HUES6 (cell line): ENCODE data around the gene GPM6B.

Experiments used
- H3K27ac ChIP-seq: 2 replicates; pipeline ENCODE4 v1.7.0; 2013; ENCODE audit warnings: low read depth, mild to moderate bottlenecking, low read length, inconsistent platforms
- H3K27me3 ChIP-seq: 2 replicates; pipeline ENCODE4 v1.6.1; 2013; ENCODE audit warnings: low read length; ENCODE audit not compliant: control insufficient read depth, insufficient read depth
- H3K36me3 ChIP-seq: 2 replicates; pipeline ENCODE4 v1.6.1; 2013; ENCODE audit warnings: low read length; ENCODE audit not compliant: control insufficient read depth, insufficient read depth
- H3K4me1 ChIP-seq: 2 replicates; pipeline ENCODE4 v1.6.1; 2013; ENCODE audit warnings: low read length; ENCODE audit not compliant: control insufficient read depth, insufficient read depth
- H3K4me3 ChIP-seq: 2 replicates; pipeline ENCODE4 v1.5.1; 2013; ENCODE audit warnings: low read depth, low read length
- H3K9ac ChIP-seq: one replicate; pipeline ENCODE4 v1.6.1; 2013; ENCODE audit warnings: mild to moderate bottlenecking, low read length
- H3K9me3 ChIP-seq: 2 replicates; pipeline ENCODE4 v1.6.1; 2013; ENCODE audit warnings: low read depth, low read length; ENCODE audit not compliant: control insufficient read depth, insufficient read depth

The GPM6B gene

GRCh38 chrX:13840121-13840520, 23.2 kb upstream of the GPM6B start:
- H3K4me1 ChIP-seq = peaks cover 47% of the 10 kb centered on the region
- no peak overlapping the region for H3K9ac ChIP-seq
- no peaks in the 10 kb centered on the region for H3K27me3 ChIP-seq
- H3K4me3 ChIP-seq = no peak overlapping the region
- H3K9me3 ChIP-seq = no peaks in the 10 kb centered on the region
- no peaks in the 10 kb centered on the region for H3K36me3 ChIP-seq
- no peak overlapping the region for H3K27ac ChIP-seq

DNA sequence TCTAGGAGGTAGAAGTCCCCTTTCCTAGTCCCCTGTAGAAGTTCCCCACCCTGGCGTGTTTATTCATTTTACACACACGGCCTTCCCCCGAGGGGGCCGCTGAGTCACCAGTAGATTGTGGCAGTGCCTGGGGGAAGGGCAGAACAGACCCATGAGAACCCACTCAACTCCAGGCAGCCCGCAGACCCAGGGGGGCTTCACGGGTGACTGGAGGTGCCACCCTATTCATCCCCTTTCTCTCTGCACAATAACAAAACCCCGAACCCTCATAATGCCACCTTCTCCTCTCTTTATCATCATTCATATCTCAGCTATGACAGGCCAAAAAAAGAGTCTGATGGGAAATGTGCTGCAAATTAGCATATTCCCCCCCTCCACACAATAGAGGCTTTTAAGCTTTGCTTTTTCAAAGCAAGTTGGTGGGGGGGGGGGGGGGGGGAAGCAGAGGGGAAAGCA, 20.4 kb upstream of the GPM6B start:
- H3K27me3 ChIP-seq = no peaks in the 10 kb centered on the region
- H3K27ac ChIP-seq = peak overlapping the region; percentile 41; the same call in 1 of the 2 replicates
- peak overlapping the region; percentile 43; the same call in 1 of the 2 replicates for H3K4me3 ChIP-seq
- H3K4me1 ChIP-seq = peaks cover 47% of the 10 kb centered on the region
- H3K9me3 ChIP-seq = no peaks in the 10 kb centered on the region
- H3K36me3 ChIP-seq = no peaks in the 10 kb centered on the region
- peak overlapping the region; percentile 83 for H3K9ac ChIP-seq

DNA sequence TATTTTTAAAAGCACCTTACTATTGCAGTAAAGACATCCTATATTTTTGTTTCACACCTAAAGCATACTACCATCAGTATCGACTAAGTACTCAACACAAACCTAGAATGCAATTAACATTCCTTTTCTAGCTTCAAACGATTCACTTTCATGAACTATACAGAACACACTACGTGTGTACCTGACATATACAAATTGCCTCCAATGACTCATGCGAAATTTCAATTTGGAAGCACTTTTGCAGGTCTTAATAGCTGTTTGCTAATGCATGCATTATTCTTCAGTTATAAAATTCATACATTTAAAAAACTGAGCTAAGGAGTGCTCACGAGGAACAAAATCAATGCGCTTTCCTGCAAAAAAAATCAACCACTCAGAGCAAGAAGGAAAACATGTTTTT, 19.7 kb upstream of the GPM6B start:
- Histone ChIP-seq H3K9me3 (no peaks in the 10 kb centered on the region), H3K4me3 (peak overlapping the region; percentile 43; the same call in 1 of the 2 replicates), H3K9ac (no peak overlapping the region), H3K36me3 (no peaks in the 10 kb centered on the region), H3K4me1 (peaks cover 47% of the 10 kb centered on the region), H3K27me3 (no peaks in the 10 kb centered on the region), H3K27ac (peak overlapping the region; percentile 41; the same call in 1 of the 2 replicates)

GRCh38 chrX:13835825-13836224, 18.9 kb upstream of the GPM6B start:
- peaks cover 43% of the 10 kb centered on the region for H3K4me1 ChIP-seq
- H3K27ac ChIP-seq = no peak overlapping the region
- H3K9me3 ChIP-seq = no peaks in the 10 kb centered on the region
- H3K9ac ChIP-seq = no peak overlapping the region
- H3K36me3 ChIP-seq = no peaks in the 10 kb centered on the region
- no peaks in the 10 kb centered on the region for H3K27me3 ChIP-seq
- H3K4me3 ChIP-seq = no peak overlapping the region

GRCh38 chrX:13834355-13834754, 17.5 kb upstream of the GPM6B start:
- H3K36me3 ChIP-seq = no peaks in the 10 kb centered on the region
- no peak overlapping the region for H3K4me3 ChIP-seq
- H3K9ac ChIP-seq = no peak overlapping the region
- no peak overlapping the region for H3K27ac ChIP-seq
- H3K9me3 ChIP-seq = no peaks in the 10 kb centered on the region
- H3K4me1 ChIP-seq = peaks cover 35% of the 10 kb centered on the region
- no peaks in the 10 kb centered on the region for H3K27me3 ChIP-seq

- Histone ChIP-seq H3K27me3 (no peaks in the 10 kb centered on the region), H3K9ac (no peak overlapping the region), H3K9me3 (no peaks in the 10 kb centered on the region), H3K36me3 (0 out of 2 replicates have a peak, but pooled peaks cover under 1% of the 10 kb centered on the region), H3K27ac (no peak overlapping the region), H3K4me1 (peaks cover 4% of the 10 kb centered on the region), H3K4me3 (no peak overlapping the region)
These were observed 13.1 kb upstream of the GPM6B start for GRCh38 chrX:13829983-13830382.

DNA sequence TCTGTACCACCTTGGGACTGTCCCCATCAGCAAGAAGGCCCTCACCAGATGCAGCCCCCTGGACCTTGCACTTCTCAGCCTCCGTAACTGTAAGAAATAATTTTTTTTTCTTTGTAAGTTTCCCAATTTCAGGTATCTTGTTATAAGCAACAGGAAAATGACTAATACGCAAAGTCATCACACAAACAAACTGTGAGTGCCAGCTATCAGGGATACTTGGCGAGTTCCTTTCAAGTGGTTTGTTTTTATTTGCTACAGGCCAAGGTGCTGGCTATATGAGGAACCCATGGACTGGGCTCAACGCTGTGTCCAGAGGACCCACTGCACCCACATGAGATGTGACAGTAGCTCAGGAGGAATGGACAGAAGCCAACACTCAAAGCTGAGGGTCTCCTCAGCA, 11.5 kb upstream of the GPM6B start:
- Histone ChIP-seq H3K9ac (no peak overlapping the region), H3K4me1 (peaks cover 4% of the 10 kb centered on the region), H3K9me3 (no peaks in the 10 kb centered on the region), H3K27ac (no peak overlapping the region), H3K4me3 (no peak overlapping the region), H3K27me3 (no peaks in the 10 kb centered on the region; the same call in 1 of the 2 replicates), H3K36me3 (peaks cover 3% of the 10 kb centered on the region; the same call in 1 of the 2 replicates)

- H3K27ac ChIP-seq = no peak overlapping the region
- H3K4me1 ChIP-seq = peaks cover 4% of the 10 kb centered on the region
- H3K36me3 ChIP-seq = peaks cover 3% of the 10 kb centered on the region; the same call in 1 of the 2 replicates
- no peaks in the 10 kb centered on the region for H3K9me3 ChIP-seq
- H3K9ac ChIP-seq = no peak overlapping the region
- no peak overlapping the region for H3K4me3 ChIP-seq
- no peaks in the 10 kb centered on the region; the same call in 1 of the 2 replicates for H3K27me3 ChIP-seq
These were observed 10.6 kb upstream of the GPM6B start for GRCh38 chrX:13827298-13828090.

- Histone ChIP-seq H3K27me3 (no peaks in the 10 kb centered on the region; the same call in 1 of the 2 replicates), H3K4me3 (no peak overlapping the region), H3K27ac (no peak overlapping the region), H3K9me3 (no peaks in the 10 kb centered on the region), H3K9ac (no peak overlapping the region), H3K36me3 (peaks cover 3% of the 10 kb centered on the region; the same call in 1 of the 2 replicates), H3K4me1 (peaks cover 4% of the 10 kb centered on the region)
These were observed 9.9 kb upstream of the GPM6B start for GRCh38 chrX:13826770-13827169.

- Histone ChIP-seq H3K4me1 (peaks cover 4% of the 10 kb centered on the region), H3K9me3 (no peaks in the 10 kb centered on the region), H3K27ac (no peak overlapping the region)
These were observed 8.4 kb upstream of the GPM6B start for GRCh38 chrX:13825178-13825762.

DNA sequence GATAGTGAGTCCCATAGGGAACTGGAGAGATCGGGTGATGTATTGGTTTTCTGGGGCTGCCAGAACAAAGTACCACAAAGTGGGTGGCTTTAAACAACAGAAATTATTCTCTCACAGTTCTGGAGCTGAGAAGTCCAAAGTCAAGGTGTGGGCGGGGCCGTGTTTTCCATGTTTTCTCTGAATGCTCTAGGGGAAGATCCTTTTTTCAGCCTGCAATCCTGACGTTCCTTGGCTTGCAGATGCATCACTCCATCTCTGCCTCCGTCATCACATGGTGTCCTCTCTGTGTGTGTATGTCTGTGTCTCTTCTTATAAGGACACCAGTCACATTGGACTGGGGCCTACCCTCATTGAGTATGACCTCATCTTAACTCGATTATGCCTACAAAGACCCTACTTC, 7.9 kb upstream of the GPM6B start:
- H3K27me3 ChIP-seq = no peaks in the 10 kb centered on the region; the same call in 1 of the 2 replicates
- no peak overlapping the region for H3K9ac ChIP-seq
- H3K27ac ChIP-seq = no peak overlapping the region
- H3K4me1 ChIP-seq = peaks cover 4% of the 10 kb centered on the region; the same call in 1 of the 2 replicates
- no peaks in the 10 kb centered on the region for H3K9me3 ChIP-seq
- no peak overlapping the region for H3K4me3 ChIP-seq
- peaks cover 3% of the 10 kb centered on the region; the same call in 1 of the 2 replicates for H3K36me3 ChIP-seq

More at GRCh38 chrX:13825178-13825762, 8.4 kb upstream of the GPM6B start:
- H3K27me3 ChIP-seq = no peaks in the 10 kb centered on the region; the same call in 1 of the 2 replicates
- H3K36me3 ChIP-seq = peaks cover 3% of the 10 kb centered on the region; the same call in 1 of the 2 replicates
- H3K4me3 ChIP-seq = no peak overlapping the region
- H3K9ac ChIP-seq = no peak overlapping the region
